Spinal cord (tissue), 10 donors: ENCODE results near the gene MAGI1. TPM values are rescaled to one million over a fixed set of nuclear protein-coding genes. Genes with fewer than 3 reads are reported as not detected.
A peak's percentile ranks its signal among the peaks of the same experiment; 100 is the strongest.
"Not testable (repeated sequence)": the region's sequence is repeated elsewhere in the genome, so short reads cannot be mapped to it uniquely, and the experiment has no call there.

Source experiments
- DNase-seq, 6 donors: peaks; one replicate each; pipeline versions ENCODE4 v3.0.0 to v3.0.0-alpha.2; 2013 to 2015; ENCODE audit warnings: low spot score in 6 of 6, low read depth in 4 of 6
- H3K27ac ChIP-seq: one replicate; pipeline ENCODE4 v1.5.1; 2013; ENCODE audit warnings: low read depth, low read length, control low read depth
- H3K27me3 ChIP-seq: one replicate; pipeline ENCODE4 v1.6.1; 2013; ENCODE audit warnings: low read length; ENCODE audit not compliant: control insufficient read depth, insufficient read depth
- H3K36me3 ChIP-seq: one replicate; pipeline ENCODE4 v1.6.1; 2013; ENCODE audit warnings: low read length; ENCODE audit not compliant: control insufficient read depth, insufficient read depth
- H3K4me1 ChIP-seq: one replicate; pipeline ENCODE4 v1.6.1; 2013; ENCODE audit warnings: low read length; ENCODE audit not compliant: control insufficient read depth, insufficient read depth
- H3K4me3 ChIP-seq: one replicate; pipeline ENCODE4 v1.5.1; 2013; ENCODE audit warnings: low read depth, low read length, control low read depth
- H3K9me3 ChIP-seq: one replicate; pipeline ENCODE4 v1.6.1; 2013; ENCODE audit warnings: low read length; ENCODE audit not compliant: control insufficient read depth, insufficient read depth
- WGBS: methylation state at CpG from one replicate; pipeline ENCODE4 v1.1.5; 2013; ENCODE audit warnings: missing lambda C conversion rate; ENCODE audit not compliant: insufficient coverage; 5-methylcytosine and 5-hydroxymethylcytosine counted together
- polyA plus RNA-seq, 2 donors: library from polyadenylated mRNA; unstranded; fragments of 120-200 nt; gene quantifications; one replicate each; pipeline ENCODE4 v1.2.1, GENCODE V29; 2013; ENCODE audit not compliant: insufficient read length in 2 of 2
- total RNA-seq, 2 donors: library from RNA; depleted of rRNA in 1 of 2; stranded (reverse); fragments of 120-200 nt in 1 of 2; fragments of >200 nt in 1 of 2; gene quantifications; one replicate each; pipeline versions ENCODE4 v1.2.3 to v1.2.4, GENCODE V29; 2013 to 2014
- donor health status: healthy.

Gene MAGI1
- total and polyA plus RNA-seq, 4 donors, result 41.5 to 86.3 (median 62.7) TPM

DNA sequence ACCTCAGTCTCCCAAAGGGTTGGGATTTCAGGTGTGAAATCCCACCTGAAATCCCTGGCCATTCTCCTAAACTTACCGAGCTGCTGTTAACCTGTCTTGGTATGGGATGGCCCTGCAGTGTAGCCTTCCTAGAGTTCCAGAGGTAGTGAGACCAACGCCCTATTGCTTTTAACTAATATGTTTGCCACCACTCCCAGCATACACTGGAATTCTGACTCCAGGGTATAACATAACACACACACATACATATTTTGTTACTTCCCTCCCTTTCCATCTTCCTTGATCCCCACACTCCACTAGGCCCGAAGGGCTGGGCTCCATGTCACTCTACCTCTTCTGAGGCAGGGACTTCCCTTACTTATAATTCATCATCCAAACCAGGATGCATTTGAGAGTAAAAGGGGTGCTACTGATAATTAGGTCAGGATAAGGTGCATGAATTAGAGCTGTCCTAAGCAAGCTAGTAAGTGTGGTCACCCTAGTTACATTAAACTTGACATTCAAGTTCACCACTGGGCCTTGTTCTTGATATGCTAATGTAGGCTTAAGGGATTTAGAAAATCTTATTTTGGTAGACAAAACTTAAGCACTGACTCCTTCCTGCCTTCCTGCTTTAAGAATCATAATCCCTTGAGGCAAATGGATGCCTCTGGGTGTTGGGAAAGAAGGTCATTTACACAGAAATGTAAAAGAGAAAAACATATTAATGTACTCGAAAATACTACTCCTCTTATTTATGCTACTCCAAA is 317.6 kb downstream of the MAGI1 start:
- H3K4me3 ChIP-seq, result no peak overlapping the region
- H3K9me3 ChIP-seq, result no peaks in the 10 kb centered on the region
- H3K36me3 ChIP-seq, result no peaks in the 10 kb centered on the region
- no peaks in the 10 kb centered on the region for H3K27me3 ChIP-seq
- H3K4me1 ChIP-seq, result no peaks in the 10 kb centered on the region
- H3K27ac ChIP-seq, result no peak overlapping the region
- 100% methylated on average over 2 of the region's 4 CpGs for WGBS
- no peak for DNase-seq

DNA sequence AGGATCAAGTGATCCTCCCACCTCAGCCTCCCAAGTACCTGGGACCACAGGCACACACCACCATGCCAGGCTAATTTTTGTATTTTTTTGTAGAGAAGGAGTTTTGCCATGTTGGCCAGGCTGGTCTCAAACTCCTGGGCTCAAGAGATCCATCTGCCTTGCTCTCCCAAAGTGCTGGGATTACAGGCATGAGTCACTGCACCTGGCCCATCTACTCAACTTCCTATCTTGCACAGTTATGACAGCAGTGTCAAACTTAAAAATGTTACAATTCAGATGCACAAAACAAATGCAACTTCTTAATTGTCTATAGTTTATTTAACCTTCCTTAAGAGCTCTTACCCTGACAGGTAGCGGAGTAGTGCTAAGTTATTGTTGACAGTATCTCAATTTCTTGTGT is 319.1 kb downstream of the MAGI1 start:
- no CpG with 5 or more reads among the region's 1 CpG for WGBS
- not testable (repeated sequence) for H3K27me3 ChIP-seq, H3K4me1 ChIP-seq, H3K27ac ChIP-seq, H3K4me3 ChIP-seq, H3K36me3 ChIP-seq, H3K9me3 ChIP-seq, DNase-seq

DNA sequence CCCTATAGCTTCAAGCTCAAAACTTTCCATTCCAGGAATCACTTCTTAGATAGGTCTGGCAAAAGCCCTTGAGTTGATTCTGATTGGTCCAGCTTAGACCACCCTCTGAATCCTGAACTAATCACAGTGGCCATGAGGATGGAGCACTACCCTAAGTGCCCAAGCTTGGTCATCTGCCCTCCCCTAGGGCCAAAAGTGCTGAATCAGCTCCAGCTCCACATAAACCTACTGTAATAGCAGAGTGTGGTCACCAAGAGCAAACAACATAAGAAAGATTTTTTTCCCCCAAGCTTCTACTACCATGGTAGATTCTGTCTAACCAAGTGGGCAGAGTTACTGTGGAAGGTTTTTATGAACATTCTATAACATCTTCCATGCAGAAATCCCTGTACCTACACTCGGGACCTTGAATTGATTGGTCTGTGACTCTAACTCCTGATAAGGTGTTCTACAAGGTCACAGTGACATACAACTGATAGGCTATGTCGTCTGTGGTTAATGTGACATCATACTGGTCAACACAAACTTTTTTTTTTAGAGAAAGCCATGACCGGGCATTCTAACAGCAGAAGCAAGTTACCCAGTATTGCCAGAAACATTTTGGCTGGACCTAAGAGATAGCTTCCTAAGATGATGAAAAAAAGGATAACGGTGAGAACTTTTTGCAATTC is 320.9 kb downstream of the MAGI1 start:
- H3K9me3 ChIP-seq, result no peaks in the 10 kb centered on the region
- no peak overlapping the region for H3K27ac ChIP-seq
- WGBS, result 94% methylated on average over 2 of the region's 4 CpGs
- H3K36me3 ChIP-seq, result no peaks in the 10 kb centered on the region
- no peak overlapping the region for H3K4me3 ChIP-seq
- no peaks in the 10 kb centered on the region for H3K27me3 ChIP-seq
- H3K4me1 ChIP-seq, result peaks cover 5% of the 10 kb centered on the region
- no peak for DNase-seq

DNA sequence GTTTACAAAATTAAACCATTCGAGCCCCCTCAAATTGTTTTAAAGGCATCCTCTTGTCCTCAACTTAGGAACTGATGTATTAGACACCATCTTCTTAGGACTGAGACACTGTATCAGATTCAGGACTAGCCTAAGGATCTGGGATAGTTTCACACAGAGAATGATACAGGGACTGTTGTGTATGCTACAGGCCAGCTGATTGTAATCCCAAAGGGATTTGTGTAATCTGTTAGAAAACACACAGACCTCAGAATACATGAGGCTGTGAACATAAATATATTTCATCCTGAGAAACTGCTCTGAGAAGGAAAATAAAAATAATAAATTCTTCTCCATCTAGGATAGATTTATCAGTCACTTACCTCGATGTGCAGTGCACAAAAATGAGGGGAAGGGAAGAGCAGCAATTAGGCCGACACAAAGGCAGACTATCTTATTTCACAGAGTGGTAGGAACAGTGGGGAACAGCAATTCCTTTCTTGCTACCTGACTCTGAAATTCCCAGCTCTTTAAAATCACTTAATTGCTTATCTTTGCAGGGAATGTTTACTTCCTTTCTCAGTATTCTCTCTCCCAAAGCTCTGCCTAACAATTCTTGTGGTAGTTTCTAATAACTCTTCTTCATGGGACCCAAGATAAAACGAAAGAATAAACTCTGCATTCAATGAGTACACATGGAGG is 322.5 kb downstream of the MAGI1 start:
- H3K9me3 ChIP-seq, result no peaks in the 10 kb centered on the region
- H3K27me3 ChIP-seq, result no peaks in the 10 kb centered on the region
- H3K4me3 ChIP-seq, result no peak overlapping the region
- no peak overlapping the region for H3K27ac ChIP-seq
- DNase-seq, result peak in 1 of 6 donors; percentile 80
- H3K4me1 ChIP-seq, result peaks cover 11% of the 10 kb centered on the region
- WGBS, result no CpG with 5 or more reads among the region's 4 CpGs
- no peaks in the 10 kb centered on the region for H3K36me3 ChIP-seq

DNA sequence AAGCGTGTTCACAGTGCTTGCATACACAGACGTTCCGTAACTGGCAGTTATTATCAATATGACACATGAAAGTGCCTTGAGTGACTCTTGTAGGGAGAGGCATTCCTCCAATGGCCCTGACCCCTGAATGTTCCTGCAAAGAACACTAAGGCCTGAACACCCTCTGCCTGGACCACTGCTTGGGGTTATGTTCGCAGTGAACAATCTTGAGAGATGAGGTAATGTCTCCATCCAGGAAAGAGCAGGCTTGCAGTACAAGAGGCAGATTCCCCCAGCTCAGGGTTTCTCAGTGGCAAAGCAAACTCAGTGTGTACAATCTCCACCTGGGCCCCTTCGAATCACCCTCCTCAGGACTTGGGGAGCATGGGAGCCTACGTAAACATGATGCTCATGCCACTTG is 324.6 kb downstream of the MAGI1 start:
- Histone ChIP-seq H3K27me3 (no peaks in the 10 kb centered on the region), H3K36me3 (no peaks in the 10 kb centered on the region), H3K9me3 (no peaks in the 10 kb centered on the region), H3K4me1 (peaks cover 11% of the 10 kb centered on the region), H3K4me3 (no peak overlapping the region), H3K27ac (peak overlapping the region; percentile 22)
- 69% methylated on average over 6 of the region's 6 CpGs for WGBS
- peak in 2 of 6 donors; percentile 24 to 41 for DNase-seq

DNA sequence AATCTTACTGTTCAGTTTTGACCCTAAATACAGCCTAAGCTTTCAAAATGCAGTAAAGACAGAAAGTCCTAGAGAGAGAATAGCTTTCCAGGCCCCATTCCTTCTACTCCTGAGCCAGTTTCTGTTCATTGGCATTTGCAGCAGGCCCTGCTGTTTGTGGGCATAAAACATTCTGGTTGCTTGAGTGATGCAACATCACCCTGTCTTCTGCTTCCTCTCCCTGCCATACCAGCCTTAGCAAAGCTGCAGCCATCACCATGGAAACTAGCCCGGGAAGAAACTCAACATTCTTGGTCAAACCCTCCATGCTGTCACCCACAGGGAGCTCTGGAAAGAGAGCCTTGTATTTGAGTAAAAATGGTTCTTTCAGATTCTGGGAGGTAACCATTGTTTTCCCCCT is 325.7 kb downstream of the MAGI1 start:
- Histone ChIP-seq H3K36me3 (no peaks in the 10 kb centered on the region), H3K27ac (peak overlapping the region; percentile 78), H3K4me3 (no peak overlapping the region), H3K27me3 (no peaks in the 10 kb centered on the region), H3K4me1 (peaks cover 11% of the 10 kb centered on the region), H3K9me3 (no peaks in the 10 kb centered on the region)
- WGBS, result no CpG with 5 or more reads among the region's 1 CpG
- peak in 5 of 6 donors; percentile 73 to 94 (median 76) for DNase-seq

DNA sequence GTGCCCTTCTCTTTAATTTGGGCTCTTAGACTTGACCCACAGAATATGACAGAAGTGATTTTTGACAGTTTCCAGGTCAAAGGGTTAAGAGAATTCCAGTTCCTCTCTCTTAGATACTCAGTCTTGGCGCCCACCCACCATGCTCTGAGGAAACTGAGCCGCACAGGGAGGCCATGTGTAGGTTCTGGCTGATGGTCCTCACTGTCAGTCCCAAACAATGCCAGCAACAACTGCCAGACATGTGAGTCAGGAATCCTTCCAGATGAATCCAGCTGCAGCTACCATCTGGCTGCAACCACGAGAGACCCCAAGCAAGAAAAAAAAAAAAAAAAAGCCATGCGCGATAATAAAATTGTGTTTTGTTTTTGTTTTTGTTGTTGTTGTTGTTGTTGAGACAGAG is 326.6 kb downstream of the MAGI1 start:
- no peak overlapping the region for H3K4me3 ChIP-seq
- DNase-seq, result peak in 1 of 6 donors; percentile 44

DNA sequence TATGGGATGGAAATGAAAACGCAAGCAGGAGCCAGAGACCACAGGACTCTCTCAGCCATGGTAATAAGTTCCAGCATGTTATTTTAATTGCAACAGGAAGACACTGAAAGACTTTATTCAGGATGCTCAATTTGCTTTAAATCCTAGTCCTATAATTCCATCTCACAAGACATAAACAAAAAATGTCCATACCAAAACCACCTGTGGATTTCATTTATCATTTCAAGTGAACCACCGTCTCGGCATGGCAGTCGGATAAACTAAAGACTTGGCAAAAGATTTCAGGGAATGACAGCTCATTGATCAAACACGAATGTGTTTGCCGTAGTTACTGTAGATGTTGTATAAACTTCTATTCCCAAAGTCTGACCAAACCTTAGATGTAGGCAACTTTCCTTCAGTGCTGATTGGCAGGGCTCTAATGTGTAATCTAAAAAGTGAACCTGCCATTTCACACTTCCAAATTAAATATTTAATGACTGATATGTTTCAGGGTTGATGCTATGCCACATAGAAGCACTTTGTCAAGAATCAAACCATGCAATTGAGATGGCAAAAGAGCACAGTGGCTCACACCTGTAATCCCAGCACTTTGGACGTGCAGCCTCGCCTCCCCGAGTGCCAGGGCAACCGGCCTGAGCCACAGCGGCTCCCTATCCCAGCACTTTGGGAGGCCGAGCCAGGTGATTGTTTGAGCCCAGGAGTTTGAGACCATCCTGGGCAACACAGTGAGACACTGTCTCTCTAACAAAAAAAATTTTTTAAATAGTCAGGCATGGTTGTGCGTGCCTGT is 331.7 kb downstream of the MAGI1 start:
- 91% methylated on average over 5 of the region's 13 CpGs for WGBS

More for the DNA sequence above, 326.6 kb downstream of the MAGI1 start:
- Histone ChIP-seq H3K4me1 (peaks cover 11% of the 10 kb centered on the region), H3K27ac (peak overlapping the region; percentile 78), H3K9me3 (no peaks in the 10 kb centered on the region), H3K36me3 (no peaks in the 10 kb centered on the region), H3K27me3 (no peaks in the 10 kb centered on the region)
- 33% methylated on average over 1 of the region's 5 CpGs for WGBS

DNA sequence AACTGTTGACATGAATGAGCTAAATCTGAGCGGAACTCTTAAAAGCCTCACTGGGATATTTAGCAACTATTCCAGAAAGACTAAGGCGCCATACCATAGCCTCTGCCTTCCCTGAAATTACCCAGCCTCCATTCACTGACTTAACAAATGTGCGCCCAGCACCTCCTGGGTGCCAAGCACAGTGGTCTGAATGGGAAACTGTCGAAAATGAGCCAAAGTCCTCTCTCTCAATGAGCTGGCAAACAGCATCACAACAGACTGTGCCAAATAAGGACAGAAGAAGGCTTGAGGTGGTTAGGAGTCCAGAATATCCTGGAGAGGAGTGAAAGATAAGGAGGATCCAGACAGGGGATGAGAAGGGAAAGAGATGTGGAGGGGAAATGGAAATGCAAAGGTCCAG is 332.4 kb downstream of the MAGI1 start:
- no peaks in the 10 kb centered on the region for H3K4me1 ChIP-seq
- no peak overlapping the region for H3K4me3 ChIP-seq
- H3K9me3 ChIP-seq, result no peaks in the 10 kb centered on the region
- H3K36me3 ChIP-seq, result no peaks in the 10 kb centered on the region
- DNase-seq, result peak in 5 of 6 donors; percentile 38 to 89 (median 52)
- WGBS, result no CpG with 5 or more reads among the region's 4 CpGs
- H3K27ac ChIP-seq, result peak overlapping the region; percentile 25
- H3K27me3 ChIP-seq, result no peaks in the 10 kb centered on the region

More for the DNA sequence above, 331.7 kb downstream of the MAGI1 start:
- H3K36me3 ChIP-seq, result no peaks in the 10 kb centered on the region
- peaks cover under 1% of the 10 kb centered on the region for H3K4me1 ChIP-seq
- H3K4me3 ChIP-seq, result no peak overlapping the region
- H3K9me3 ChIP-seq, result no peaks in the 10 kb centered on the region
- H3K27me3 ChIP-seq, result no peaks in the 10 kb centered on the region
- no peak for DNase-seq
- peak overlapping the region; percentile 25 for H3K27ac ChIP-seq
